SK-N-MC (cell line): ENCODE data around the gene ILKAP.

ENCODE experiments used
- EZH2 ChIP-seq: fragments of 200-600 bp; sonication (generic); IDR thresholded peaks from one replicate; pipeline ENCODE4 v1.6.1; 2017; ENCODE audit warnings: antibody characterized with exemption
- POLR2AphosphoS5 ChIP-seq: IDR thresholded peaks from 2 replicates; pipeline ENCODE4 v1.6.1; 2012; ENCODE audit warnings: mild to moderate bottlenecking, low read depth, low read length, borderline replicate concordance

GRCh38 chr2:238252766-238253630, 49.5 kb upstream of the ILKAP start:
- TF ChIP-seq POLR2AphosphoS5, result no peak
- no peak for TF ChIP-seq EZH2
